Measurements from ENCODE around the gene FOXF1.

FOXF1 gene

GRCh38 chr16:86481607-86482006 lies 28.7 kb upstream of the FOXF1 start:
- H3K27me3 Mint-ChIP-seq: peaks cover 27% of the 10 kb centered on the region
- no peak overlapping the region for H3K4me3 Mint-ChIP-seq

DNA sequence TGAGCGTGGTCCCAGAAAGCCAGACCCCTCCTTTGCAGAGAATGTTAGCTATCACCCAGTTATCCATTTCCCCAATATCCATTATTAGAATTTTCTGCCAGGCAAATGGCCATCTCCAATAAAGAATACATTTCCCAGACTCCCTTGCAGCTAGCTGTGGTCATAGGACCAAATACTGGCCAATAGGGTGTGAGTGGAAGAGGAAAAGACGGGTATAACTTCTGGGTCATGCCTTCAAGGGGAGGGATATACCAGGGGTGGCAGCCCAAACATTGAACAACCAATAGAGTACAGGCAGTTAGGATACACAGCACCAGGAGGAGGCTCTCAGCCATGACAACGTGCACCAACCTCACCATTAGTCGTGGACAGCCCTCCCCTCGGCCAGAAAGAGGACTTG lies 26.1 kb upstream of the FOXF1 start:
- Mint-ChIP-seq H3K27me3 (peaks cover 19% of the 10 kb centered on the region), H3K9me3 (peaks cover 3% of the 10 kb centered on the region), H3K27ac (no peak overlapping the region)

More at GRCh38 chr16:86481607-86482006, 28.7 kb upstream of the FOXF1 start:
- H3K36me3 Mint-ChIP-seq (ENCODE audit: low read depth): no peaks in the 10 kb centered on the region
- peaks cover 3% of the 10 kb centered on the region for H3K9me3 Mint-ChIP-seq
- H3K27ac Mint-ChIP-seq: no peak overlapping the region
- H3K4me1 Mint-ChIP-seq (ENCODE audit: low read depth): no peaks in the 10 kb centered on the region

DNA sequence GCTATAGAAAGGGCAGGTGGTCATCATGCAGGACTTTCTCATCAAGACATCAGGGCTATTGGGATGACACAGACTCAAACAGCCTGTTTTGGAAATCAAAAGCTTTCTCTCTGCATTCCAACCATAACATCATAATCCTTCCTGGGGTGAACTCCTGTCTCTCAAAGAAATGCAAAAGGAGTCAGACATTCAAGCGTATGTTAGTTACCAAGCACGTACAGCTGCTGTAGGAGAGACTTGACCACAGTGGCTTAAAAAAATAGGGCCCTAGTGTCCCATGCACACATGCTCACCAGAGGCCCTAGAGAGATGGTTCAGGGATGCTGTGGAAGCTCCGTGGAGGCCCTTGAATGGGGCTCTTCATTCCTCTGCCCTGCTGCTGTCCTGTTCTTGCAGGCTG lies 24.6 kb upstream of the FOXF1 start:
- Mint-ChIP-seq H3K4me3 (no peak overlapping the region), H3K27ac (no peak overlapping the region), H3K36me3 (ENCODE audit: low read depth) (no peaks in the 10 kb centered on the region), H3K9me3 (peaks cover 3% of the 10 kb centered on the region), H3K27me3 (peaks cover 27% of the 10 kb centered on the region), H3K4me1 (ENCODE audit: low read depth) (no peaks in the 10 kb centered on the region)

More for the DNA sequence above, 26.1 kb upstream of the FOXF1 start:
- H3K36me3 Mint-ChIP-seq (ENCODE audit: low read depth): no peaks in the 10 kb centered on the region
- no peak overlapping the region for H3K4me3 Mint-ChIP-seq
- no peaks in the 10 kb centered on the region for H3K4me1 Mint-ChIP-seq (ENCODE audit: low read depth)

GRCh38 chr16:86490859-86491639 lies 19.3 kb upstream of the FOXF1 start:
- Mint-ChIP-seq H3K4me3 (no peak overlapping the region), H3K36me3 (ENCODE audit: low read depth) (no peaks in the 10 kb centered on the region), H3K27me3 (peaks cover 72% of the 10 kb centered on the region), H3K27ac (no peak overlapping the region), H3K4me1 (ENCODE audit: low read depth) (no peaks in the 10 kb centered on the region), H3K9me3 (no peaks in the 10 kb centered on the region)

- H3K27me3 Mint-ChIP-seq: peaks cover 72% of the 10 kb centered on the region
- H3K9me3 Mint-ChIP-seq: no peaks in the 10 kb centered on the region
- no peaks in the 10 kb centered on the region for H3K36me3 Mint-ChIP-seq (ENCODE audit: low read depth)
- H3K4me3 Mint-ChIP-seq: no peak overlapping the region
- H3K27ac Mint-ChIP-seq: no peak overlapping the region
- H3K4me1 Mint-ChIP-seq (ENCODE audit: low read depth): no peaks in the 10 kb centered on the region
Measured at GRCh38 chr16:86491640-86492023, 18.7 kb upstream of the FOXF1 start.

- Mint-ChIP-seq H3K27me3 (peaks cover 77% of the 10 kb centered on the region), H3K4me3 (no peak overlapping the region), H3K9me3 (no peaks in the 10 kb centered on the region)
Measured at GRCh38 chr16:86492267-86492960, 17.9 kb upstream of the FOXF1 start.

DNA sequence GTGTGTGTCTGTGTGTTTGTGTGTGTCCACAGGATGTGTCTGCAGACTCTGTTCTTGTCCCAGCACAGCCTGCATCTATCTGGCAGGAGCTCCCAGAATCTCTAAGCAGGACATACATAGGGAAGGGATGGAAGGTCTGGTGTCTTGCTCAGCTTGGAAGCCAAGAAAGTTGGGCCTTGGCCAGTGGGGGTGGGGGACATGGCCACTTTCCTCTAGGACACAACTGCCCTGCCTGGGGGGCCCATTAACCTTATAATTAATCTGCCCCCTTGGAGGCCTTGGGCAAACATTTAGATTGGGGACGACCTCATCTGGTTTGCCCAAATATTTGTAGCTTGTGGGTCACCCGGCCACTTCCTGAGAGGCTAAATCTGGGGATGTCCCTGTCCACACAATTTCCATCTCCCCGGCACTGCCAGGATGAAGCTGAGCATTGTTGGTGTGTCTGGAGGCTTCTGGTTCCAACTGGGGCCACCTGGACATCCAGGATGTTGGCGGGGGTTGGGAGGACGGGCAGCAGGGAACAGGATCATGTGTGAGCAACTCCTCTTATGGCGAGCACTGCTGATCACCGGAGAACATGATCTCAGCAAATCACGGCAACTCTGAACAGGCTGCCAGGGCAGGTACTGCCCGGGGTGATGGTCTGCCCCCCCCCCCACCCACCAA lies 17.2 kb upstream of the FOXF1 start:
- Mint-ChIP-seq H3K4me1 (ENCODE audit: low read depth) (no peaks in the 10 kb centered on the region), H3K4me3 (no peak overlapping the region), H3K27ac (no peak overlapping the region), H3K27me3 (peaks cover 74% of the 10 kb centered on the region), H3K36me3 (ENCODE audit: low read depth) (no peaks in the 10 kb centered on the region), H3K9me3 (no peaks in the 10 kb centered on the region)

More at GRCh38 chr16:86492267-86492960, 17.9 kb upstream of the FOXF1 start:
- Mint-ChIP-seq H3K4me1 (ENCODE audit: low read depth) (no peaks in the 10 kb centered on the region), H3K27ac (no peak overlapping the region), H3K36me3 (ENCODE audit: low read depth) (no peaks in the 10 kb centered on the region)

DNA sequence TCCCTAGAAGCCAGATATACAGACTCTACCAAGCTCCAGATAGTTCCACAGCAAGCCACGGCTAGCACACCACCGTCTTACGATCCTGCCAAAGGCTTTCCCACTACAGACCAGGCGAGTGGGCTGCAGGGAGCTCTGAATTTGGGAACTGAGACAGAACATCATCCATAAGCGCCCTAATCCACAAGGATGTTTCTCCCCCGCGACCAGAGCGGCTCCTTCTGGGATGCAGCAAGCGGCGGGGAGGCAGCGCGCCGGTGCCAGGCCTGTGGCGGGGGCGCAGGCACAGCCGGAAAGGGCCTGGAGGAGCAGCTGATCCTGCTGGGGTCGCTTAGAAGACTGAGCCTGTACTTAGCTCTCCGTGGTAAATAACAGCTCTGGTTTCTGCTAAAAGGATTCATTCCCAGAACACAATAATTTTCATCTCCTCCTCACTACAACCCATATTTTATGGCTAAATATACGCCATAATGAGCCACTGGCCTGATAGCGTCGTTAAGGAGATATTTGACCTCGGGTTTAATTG lies 16.2 kb upstream of the FOXF1 start:
- Mint-ChIP-seq H3K27ac (no peak overlapping the region), H3K4me1 (ENCODE audit: low read depth) (no peaks in the 10 kb centered on the region), H3K4me3 (no peak overlapping the region), H3K27me3 (peaks cover 78% of the 10 kb centered on the region), H3K9me3 (no peaks in the 10 kb centered on the region), H3K36me3 (ENCODE audit: low read depth) (no peaks in the 10 kb centered on the region)

GRCh38 chr16:86494565-86495356 lies 15.6 kb upstream of the FOXF1 start:
- no peaks in the 10 kb centered on the region for H3K36me3 Mint-ChIP-seq (ENCODE audit: low read depth)
- no peaks in the 10 kb centered on the region for H3K9me3 Mint-ChIP-seq
- peaks cover 85% of the 10 kb centered on the region for H3K27me3 Mint-ChIP-seq
- no peak overlapping the region for H3K27ac Mint-ChIP-seq
- no peak overlapping the region for H3K4me3 Mint-ChIP-seq
- no peaks in the 10 kb centered on the region for H3K4me1 Mint-ChIP-seq (ENCODE audit: low read depth)

DNA sequence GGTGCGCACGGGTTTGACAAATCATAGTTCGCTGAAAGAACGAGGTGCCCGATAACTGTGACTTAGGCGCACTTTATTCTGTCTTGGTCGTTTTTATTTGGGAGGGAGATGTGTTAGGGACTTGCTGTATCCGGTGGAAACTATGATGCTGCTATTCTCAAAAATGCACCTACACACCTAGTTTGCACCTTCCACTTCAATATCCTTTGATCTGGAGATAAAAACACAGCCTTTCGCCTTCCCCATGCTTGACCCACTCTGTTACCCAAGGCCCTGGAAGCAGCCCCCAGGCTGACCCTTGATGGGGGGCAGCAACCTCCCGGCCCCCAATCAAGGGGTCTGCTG lies 15.0 kb upstream of the FOXF1 start:
- Mint-ChIP-seq H3K4me1 (ENCODE audit: low read depth) (no peaks in the 10 kb centered on the region), H3K27me3 (peaks cover 83% of the 10 kb centered on the region), H3K36me3 (ENCODE audit: low read depth) (no peaks in the 10 kb centered on the region), H3K9me3 (no peaks in the 10 kb centered on the region), H3K4me3 (no peak overlapping the region), H3K27ac (no peak overlapping the region)

DNA sequence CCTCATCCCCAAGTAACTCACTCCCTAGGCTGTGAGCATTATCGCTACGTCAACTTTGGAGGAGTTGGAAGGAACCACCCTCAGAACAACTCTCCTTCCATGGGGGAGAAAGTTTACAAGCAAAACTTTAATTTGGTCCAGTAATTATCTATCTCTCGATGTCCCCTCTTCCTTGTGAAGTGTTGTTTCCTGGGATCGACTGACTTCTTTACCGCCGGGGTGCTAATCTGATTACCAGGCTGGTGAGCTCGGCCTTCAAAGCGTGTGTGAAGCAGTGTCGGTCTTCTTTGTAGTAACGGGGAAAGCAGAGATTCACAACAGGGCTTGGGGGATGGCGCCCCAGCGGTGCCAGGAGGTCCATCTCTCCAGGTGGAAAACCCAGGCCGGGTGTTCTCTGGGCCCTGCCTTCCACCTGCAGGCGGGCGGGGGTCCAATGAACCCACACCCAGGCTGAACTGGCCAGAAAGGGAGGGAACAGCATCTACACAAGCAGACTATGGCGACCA lies 14.5 kb upstream of the FOXF1 start:
- peaks cover 82% of the 10 kb centered on the region for H3K27me3 Mint-ChIP-seq
- H3K4me3 Mint-ChIP-seq: no peak overlapping the region
- no peak overlapping the region for H3K27ac Mint-ChIP-seq
- no peaks in the 10 kb centered on the region for H3K4me1 Mint-ChIP-seq (ENCODE audit: low read depth)
- H3K36me3 Mint-ChIP-seq (ENCODE audit: low read depth): no peaks in the 10 kb centered on the region
- H3K9me3 Mint-ChIP-seq: no peaks in the 10 kb centered on the region

- H3K27ac Mint-ChIP-seq: no peak overlapping the region
Measured at GRCh38 chr16:86496262-86496928, 13.9 kb upstream of the FOXF1 start.

GRCh38 chr16:86496929-86497461 lies 13.3 kb upstream of the FOXF1 start:
- no peak overlapping the region for H3K27ac Mint-ChIP-seq
- no peak overlapping the region for H3K4me3 Mint-ChIP-seq
- peaks cover 81% of the 10 kb centered on the region for H3K27me3 Mint-ChIP-seq
- H3K36me3 Mint-ChIP-seq (ENCODE audit: low read depth): no peaks in the 10 kb centered on the region
- H3K4me1 Mint-ChIP-seq (ENCODE audit: low read depth): no peaks in the 10 kb centered on the region
- no peaks in the 10 kb centered on the region for H3K9me3 Mint-ChIP-seq

More at GRCh38 chr16:86496262-86496928, 13.9 kb upstream of the FOXF1 start:
- Mint-ChIP-seq H3K36me3 (ENCODE audit: low read depth) (no peaks in the 10 kb centered on the region), H3K27me3 (peaks cover 82% of the 10 kb centered on the region), H3K9me3 (no peaks in the 10 kb centered on the region), H3K4me3 (no peak overlapping the region), H3K4me1 (ENCODE audit: low read depth) (no peaks in the 10 kb centered on the region)
